Astrocyte of the hippocampus (primary cell): Measurements from ENCODE around the gene COL13A1.

ENCODE experiments used
- DNase-seq: peaks from one replicate; pipeline ENCODE4 v3.0.0; 2011; ENCODE audit warnings: low read depth, low spot score

The COL13A1 gene

GRCh38 chr10:69885379-69886013 is 83.8 kb downstream of the COL13A1 start:
- DNase-seq: no peak

GRCh38 chr10:69888882-69889584 is 87.3 kb downstream of the COL13A1 start:
- DNase-seq: no peak

- no peak for DNase-seq
Measured at GRCh38 chr10:69890065-69890847, 88.5 kb downstream of the COL13A1 start.

- no peak for DNase-seq
Measured at GRCh38 chr10:69891057-69891617, 89.4 kb downstream of the COL13A1 start.

- no peak for DNase-seq
Measured at GRCh38 chr10:69892406-69892805, 90.7 kb downstream of the COL13A1 start.

GRCh38 chr10:69892816-69893215 is 91.1 kb downstream of the COL13A1 start:
- DNase-seq: no peak

- DNase-seq: no peak
Measured at GRCh38 chr10:69893271-69893900, 91.7 kb downstream of the COL13A1 start.

GRCh38 chr10:69894156-69894555 is 92.5 kb downstream of the COL13A1 start:
- DNase-seq: no peak

GRCh38 chr10:69895759-69896158 is 94.1 kb downstream of the COL13A1 start:
- peak; percentile 49 for DNase-seq

GRCh38 chr10:69896606-69897231 is 95.0 kb downstream of the COL13A1 start:
- DNase-seq: no peak

GRCh38 chr10:69897432-69897831 is 95.7 kb downstream of the COL13A1 start:
- DNase-seq: no peak

GRCh38 chr10:69897999-69898398 is 96.3 kb downstream of the COL13A1 start:
- no peak for DNase-seq

GRCh38 chr10:69898524-69898923 is 96.8 kb downstream of the COL13A1 start:
- no peak for DNase-seq

- DNase-seq: no peak
Measured at GRCh38 chr10:69898941-69899340, 97.2 kb downstream of the COL13A1 start.

- no peak for DNase-seq
Measured at GRCh38 chr10:69899727-69900595, 98.3 kb downstream of the COL13A1 start.

GRCh38 chr10:69901022-69901421 is 99.3 kb downstream of the COL13A1 start:
- no peak for DNase-seq

- peak; percentile 71 for DNase-seq
Measured at GRCh38 chr10:69901628-69902505, 100.2 kb downstream of the COL13A1 start.

GRCh38 chr10:69902835-69903535 is 101.3 kb downstream of the COL13A1 start:
- DNase-seq: peak; percentile 19

- no peak for DNase-seq
Measured at GRCh38 chr10:69904533-69904932, 102.8 kb downstream of the COL13A1 start.
